Large intestine (tissue), 3 donors: Measurements from ENCODE around the gene PTPRN2. TPM values are rescaled to one million over a fixed set of nuclear protein-coding genes. Genes with fewer than 3 reads are reported as not detected.

Experiments
- DNase-seq, 2 donors: peaks; one replicate each; pipeline versions ENCODE4 v3.0.0 to v3.0.0-alpha.2; 2013
- H3K27ac ChIP-seq: one replicate; pipeline ENCODE4 v1.5.1; 2013; ENCODE audit warnings: low read length
- H3K27me3 ChIP-seq: 2 replicates; pipeline ENCODE4 v1.6.1; 2013; ENCODE audit warnings: low read length; ENCODE audit not compliant: control insufficient read depth, insufficient read depth
- H3K36me3 ChIP-seq: 2 replicates; pipeline ENCODE4 v1.6.1; 2013; ENCODE audit warnings: low read length; ENCODE audit not compliant: control insufficient read depth, insufficient read depth
- H3K4me1 ChIP-seq: one replicate; pipeline ENCODE4 v1.6.1; 2013; ENCODE audit warnings: low read length; ENCODE audit not compliant: control insufficient read depth, insufficient read depth
- H3K4me3 ChIP-seq: one replicate; pipeline ENCODE4 v1.5.1; 2013; ENCODE audit warnings: low read length
- H3K9me3 ChIP-seq: one replicate; pipeline ENCODE4 v1.6.1; 2013; ENCODE audit warnings: mild to moderate bottlenecking, low read depth, low read length, moderate library complexity; ENCODE audit not compliant: control insufficient read depth
- WGBS: methylation state at CpG from one replicate; pipeline ENCODE4 v1.1.5; 2013; ENCODE audit warnings: low lambda C conversion rate; ENCODE audit not compliant: insufficient coverage; 5-methylcytosine and 5-hydroxymethylcytosine counted together
- polyA plus RNA-seq: library from polyadenylated mRNA; unstranded; fragments of 120-200 nt; gene quantifications from one replicate; pipeline ENCODE4 v1.2.1, GENCODE V29; 2013

Gene PTPRN2
- polyA plus RNA-seq, 1 donor: 13.4 TPM

DNA sequence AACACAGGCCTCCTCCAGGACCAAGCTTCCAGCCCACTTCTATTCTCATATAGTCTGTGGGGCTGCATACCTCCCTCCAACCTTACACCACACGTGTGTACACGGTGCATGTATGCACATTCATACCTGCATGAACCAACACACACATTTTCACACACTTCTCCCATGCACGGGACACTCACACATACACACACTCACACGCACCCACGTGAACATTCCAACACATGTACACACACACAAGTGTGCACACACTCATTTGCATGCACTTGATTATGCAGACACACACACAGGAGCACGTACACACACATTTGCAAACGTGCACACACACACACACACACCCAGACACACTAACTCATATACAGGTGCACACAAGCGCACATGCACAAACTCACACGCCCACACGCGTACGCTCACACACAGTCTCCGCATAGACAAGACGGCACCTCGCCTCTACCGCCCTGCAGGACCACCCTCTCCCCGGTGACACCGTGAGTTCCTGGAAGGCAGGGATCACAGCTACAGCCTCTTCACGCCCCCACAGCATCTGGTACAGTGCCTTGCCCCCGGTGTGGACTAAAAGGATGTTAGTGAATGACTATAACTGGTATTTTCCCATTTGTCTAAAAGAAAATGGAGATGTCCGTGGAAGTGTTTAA, 263.8 kb downstream of the PTPRN2 start:
- WGBS: no CpG with 5 or more reads among the region's 21 CpGs
- Histone ChIP-seq H3K36me3 (no peaks in the 10 kb centered on the region), H3K27ac (no peak overlapping the region), H3K4me3 (no peak overlapping the region), H3K9me3 (peaks cover 34% of the 10 kb centered on the region), H3K4me1 (no peaks in the 10 kb centered on the region), H3K27me3 (no peaks in the 10 kb centered on the region)
- no peak for DNase-seq

DNA sequence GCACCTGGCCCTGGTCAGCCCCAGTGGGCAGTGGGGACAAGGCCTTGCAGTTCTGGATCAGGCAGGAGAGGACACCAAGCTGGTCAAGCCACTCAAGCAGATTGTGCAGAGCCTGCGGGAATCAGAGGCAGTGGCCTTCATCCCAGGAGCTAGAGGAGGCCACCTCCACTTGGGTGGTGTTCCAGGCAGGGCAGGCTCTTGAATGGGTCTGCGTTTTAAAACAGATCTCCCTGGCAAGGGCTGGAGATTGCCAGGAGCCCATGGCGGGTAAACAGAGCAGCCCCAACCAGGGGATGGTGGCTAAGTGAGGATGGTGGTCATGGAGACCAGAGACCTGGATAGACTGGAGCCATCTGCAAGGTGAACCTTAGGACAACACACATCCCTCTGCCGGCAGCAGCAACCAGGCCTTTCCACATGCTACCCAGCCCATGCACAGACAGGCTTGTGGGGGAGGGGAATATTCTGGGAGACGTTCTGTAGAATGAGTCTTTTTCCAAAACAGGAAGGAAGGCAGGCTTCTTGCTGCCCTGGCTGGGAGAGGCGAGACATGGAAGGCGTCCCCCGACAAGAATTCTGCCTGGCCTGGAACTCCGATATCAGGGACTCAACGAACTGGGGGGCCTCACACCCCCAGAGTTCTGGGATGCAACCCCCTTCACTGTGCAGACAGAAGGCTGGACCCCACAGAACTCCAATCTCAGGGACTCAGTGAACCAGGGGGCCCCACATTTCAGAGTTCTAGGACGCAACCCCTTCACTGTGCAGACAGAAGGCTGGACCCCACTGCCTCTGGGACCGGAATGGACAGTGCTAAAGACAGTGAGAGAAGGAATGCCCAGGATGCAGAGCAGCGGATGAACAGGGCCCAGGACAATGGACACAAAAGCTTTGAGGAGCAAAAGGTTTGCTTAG, 264.8 kb downstream of the PTPRN2 start:
- no peak for DNase-seq
- no peak overlapping the region for H3K4me3 ChIP-seq
- H3K4me1 ChIP-seq: no peaks in the 10 kb centered on the region
- no peak overlapping the region for H3K27ac ChIP-seq
- peaks cover 2% of the 10 kb centered on the region for H3K27me3 ChIP-seq
- H3K9me3 ChIP-seq: peaks cover 37% of the 10 kb centered on the region
- H3K36me3 ChIP-seq: no peaks in the 10 kb centered on the region
- WGBS: 100% methylated on average over 2 of the region's 13 CpGs

DNA sequence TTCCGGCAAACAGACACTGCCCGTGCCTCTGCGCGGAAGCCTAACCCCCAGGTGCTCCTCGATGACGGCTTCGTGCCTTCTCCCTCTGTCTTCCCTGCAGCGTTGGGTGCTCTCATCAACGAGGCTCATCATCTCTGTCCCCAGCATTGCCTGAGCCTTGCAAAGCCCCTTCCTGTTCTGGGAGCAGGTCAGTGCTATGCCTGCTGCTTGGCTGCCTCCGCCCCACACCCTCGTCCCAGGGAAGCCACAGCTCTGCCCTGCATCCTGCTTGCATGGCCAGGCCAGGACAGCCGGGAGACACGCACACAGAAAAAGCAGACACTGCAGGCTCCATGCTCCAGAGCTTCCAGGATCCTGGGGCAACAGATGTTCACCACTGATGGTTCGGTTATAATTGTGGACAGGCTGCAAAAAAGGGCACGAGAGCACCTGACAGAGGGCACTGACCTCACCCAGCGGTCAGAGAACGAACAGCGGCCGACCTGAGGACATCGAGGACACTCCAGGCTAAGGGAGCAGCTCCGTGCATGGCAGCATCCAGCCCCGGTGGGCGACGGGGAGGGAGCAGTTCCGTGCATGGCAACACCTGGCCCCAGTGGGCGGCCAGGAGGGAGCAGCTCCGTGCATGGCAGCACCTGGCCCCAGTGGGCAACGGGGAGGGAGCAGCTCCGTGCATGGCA, 265.5 kb downstream of the PTPRN2 start:
- Histone ChIP-seq H3K27me3 (peaks cover 2% of the 10 kb centered on the region), H3K27ac (no peak overlapping the region), H3K4me3 (no peak overlapping the region), H3K9me3 (peaks cover 42% of the 10 kb centered on the region), H3K4me1 (no peaks in the 10 kb centered on the region), H3K36me3 (no peaks in the 10 kb centered on the region)
- DNase-seq: no peak
- WGBS: no CpG with 5 or more reads among the region's 29 CpGs

DNA sequence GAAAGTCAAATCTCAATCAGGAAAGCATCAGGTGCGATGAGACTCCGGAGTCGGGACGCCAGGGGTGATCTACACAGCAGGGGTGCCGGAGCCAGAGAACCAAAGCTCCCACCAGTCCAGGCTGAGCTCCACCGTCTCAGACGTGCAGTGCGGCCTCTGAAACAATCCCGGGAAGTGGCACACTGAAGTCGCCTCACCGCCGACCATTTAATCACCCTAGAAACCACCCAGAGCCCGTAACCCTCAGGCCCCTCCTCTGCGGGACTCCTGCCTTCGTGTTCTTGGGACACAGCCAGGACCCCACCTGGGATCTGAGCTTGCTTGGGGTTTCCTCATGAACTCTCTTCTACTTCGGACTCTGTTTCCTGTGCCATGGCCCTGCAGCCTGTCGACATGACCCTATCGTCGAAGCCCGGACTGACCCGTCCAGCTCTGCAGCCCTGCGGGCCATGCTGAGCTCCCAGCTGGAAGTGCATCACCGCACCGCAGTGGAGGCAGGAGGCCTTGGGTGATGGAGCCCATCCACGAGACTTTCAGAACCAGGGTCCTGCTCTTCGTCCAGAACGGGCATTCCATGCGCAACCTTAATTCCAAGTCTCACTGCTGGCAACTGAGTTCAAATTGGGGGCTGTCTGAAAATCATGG, 266.4 kb downstream of the PTPRN2 start:
- Histone ChIP-seq H3K36me3 (no peaks in the 10 kb centered on the region), H3K4me1 (no peaks in the 10 kb centered on the region), H3K27ac (no peak overlapping the region), H3K27me3 (peaks cover 2% of the 10 kb centered on the region), H3K9me3 (peaks cover 48% of the 10 kb centered on the region), H3K4me3 (no peak overlapping the region)
- DNase-seq: no peak
- WGBS: no CpG with 5 or more reads among the region's 28 CpGs

DNA sequence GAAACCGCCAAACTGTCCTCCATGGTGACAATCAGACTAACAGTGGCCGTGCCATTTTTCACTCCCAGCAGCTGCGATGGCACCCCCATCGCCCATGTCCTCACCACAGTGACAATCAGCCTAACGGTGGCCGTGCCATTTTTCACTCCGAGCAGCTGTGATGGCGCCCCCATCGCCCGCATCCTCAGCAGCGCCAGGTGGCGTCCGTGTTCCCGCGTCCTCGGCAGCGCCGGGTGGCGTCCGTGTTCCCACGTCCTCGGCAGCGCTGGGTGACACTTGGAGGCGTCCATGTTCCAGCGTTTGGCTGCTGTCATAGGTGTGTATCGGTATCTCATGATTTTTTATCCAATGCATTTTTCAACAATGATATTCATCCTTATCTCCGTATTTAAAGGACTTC, 267.3 kb downstream of the PTPRN2 start:
- peaks cover 2% of the 10 kb centered on the region for H3K27me3 ChIP-seq
- WGBS: no CpG with 5 or more reads among the region's 27 CpGs
- H3K4me3 ChIP-seq: no peak overlapping the region
- H3K36me3 ChIP-seq: no peaks in the 10 kb centered on the region
- H3K27ac ChIP-seq: no peak overlapping the region
- H3K4me1 ChIP-seq: no peaks in the 10 kb centered on the region
- no peak for DNase-seq
- H3K9me3 ChIP-seq: peaks cover 48% of the 10 kb centered on the region

DNA sequence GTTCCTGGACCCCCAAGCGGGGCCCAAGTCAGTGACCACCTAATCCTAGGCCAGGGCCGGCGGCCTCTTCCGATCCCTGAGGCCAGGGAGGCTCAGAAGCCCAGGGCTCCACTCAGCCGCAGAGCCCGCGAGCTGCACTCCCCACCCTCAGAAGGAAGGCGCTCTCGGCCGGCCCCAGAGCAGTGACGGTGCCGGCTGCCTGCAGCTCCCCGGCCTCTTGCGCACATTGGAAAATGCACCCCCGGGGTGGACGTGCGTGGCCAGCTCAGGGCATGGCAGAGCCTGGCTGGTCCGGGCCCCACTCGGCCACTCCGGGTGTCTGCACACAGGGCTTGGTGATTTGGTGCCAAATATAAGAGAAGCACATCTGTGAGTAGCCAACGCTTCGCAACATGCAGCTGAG, 269.1 kb downstream of the PTPRN2 start:
- H3K4me1 ChIP-seq: no peaks in the 10 kb centered on the region
- peaks cover 52% of the 10 kb centered on the region for H3K9me3 ChIP-seq
- no peak for DNase-seq

DNA sequence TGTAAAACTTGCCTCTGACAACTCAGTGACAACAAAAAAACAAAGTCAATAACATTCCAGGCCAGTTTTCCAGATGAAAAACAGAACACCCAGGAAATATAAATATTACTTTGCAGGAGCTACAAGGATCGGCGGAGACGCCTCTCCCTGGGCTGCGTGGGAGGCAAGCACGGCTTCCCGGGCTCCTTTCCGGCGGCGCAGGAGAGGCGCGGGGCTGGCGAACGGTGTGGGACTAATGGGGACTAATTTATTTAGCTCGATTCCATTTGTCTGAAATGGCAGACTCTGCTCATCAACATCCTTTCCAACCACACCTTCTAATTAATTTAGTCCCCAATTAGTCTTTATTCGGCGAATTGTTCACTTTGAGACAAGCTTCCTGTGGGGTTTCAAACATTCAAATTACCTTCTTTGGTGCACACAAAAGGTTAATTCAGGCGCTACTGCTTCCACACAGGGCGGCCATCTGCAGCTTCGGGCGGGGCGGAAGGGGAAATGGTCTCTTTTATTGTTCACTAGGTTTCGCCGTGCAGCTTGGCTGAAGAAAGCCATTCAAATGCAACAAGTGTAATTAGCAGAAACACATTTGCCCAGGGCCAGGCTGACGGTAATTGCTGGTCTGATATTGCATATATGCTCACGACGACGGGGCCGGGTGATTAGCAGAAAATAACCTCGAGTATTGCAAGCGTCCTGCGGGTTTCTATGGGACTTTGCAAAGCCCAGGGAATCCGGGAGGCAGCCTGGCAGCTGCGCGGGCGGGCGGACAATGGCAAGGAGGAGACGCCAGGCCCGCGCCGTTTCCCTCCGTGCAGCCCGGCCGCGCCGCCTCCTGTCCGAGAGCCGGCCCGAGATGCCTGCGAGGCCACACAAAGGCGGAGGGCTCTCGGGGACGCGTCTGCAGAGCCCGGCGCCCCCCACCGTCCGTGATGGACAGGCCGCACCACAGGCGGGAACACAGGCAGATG, 270.1 kb downstream of the PTPRN2 start:
- peaks cover 57% of the 10 kb centered on the region for H3K9me3 ChIP-seq
- H3K4me3 ChIP-seq: no peak overlapping the region
- no peaks in the 10 kb centered on the region for H3K4me1 ChIP-seq
- DNase-seq: no peak
- peaks cover 2% of the 10 kb centered on the region for H3K27me3 ChIP-seq
- no peak overlapping the region for H3K27ac ChIP-seq
- WGBS: 60% methylated on average over 1 of the region's 59 CpGs
- no peaks in the 10 kb centered on the region for H3K36me3 ChIP-seq

More for the DNA sequence above, 269.1 kb downstream of the PTPRN2 start:
- Histone ChIP-seq H3K36me3 (no peaks in the 10 kb centered on the region), H3K27ac (no peak overlapping the region), H3K4me3 (no peak overlapping the region), H3K27me3 (peaks cover 2% of the 10 kb centered on the region)
- no CpG with 5 or more reads among the region's 22 CpGs for WGBS

DNA sequence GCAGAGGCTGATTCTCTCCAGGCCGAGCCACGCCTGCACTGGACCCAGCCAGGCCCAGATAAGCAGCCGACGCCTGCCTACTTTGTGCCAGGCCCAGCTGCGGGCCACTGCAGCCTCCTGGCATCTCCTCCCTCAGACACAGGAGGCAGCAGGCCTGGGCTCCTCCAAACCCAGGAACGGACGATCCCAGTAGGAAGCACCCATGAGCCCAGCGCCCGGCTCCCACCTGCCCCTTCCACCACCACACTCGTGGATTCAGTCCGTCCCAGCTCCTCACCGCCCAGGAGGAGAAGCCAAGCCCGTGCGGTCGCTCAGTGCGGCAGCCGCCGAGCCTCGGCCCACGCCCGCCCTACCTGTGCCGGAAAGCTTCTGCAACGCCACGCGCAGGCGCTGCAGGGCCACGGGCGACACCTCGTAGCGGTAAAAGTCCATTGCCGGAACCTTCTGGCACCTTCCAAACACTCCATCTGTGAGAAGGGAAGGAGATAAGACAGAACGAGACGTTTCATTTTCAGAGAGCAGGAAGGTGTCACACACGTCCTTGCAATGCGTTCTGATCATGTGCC, 271.1 kb downstream of the PTPRN2 start:
- H3K36me3 ChIP-seq: no peaks in the 10 kb centered on the region
- WGBS: 100% methylated on average over 4 of the region's 35 CpGs
- no peak for DNase-seq
- peaks cover 2% of the 10 kb centered on the region for H3K27me3 ChIP-seq
- no peaks in the 10 kb centered on the region for H3K4me1 ChIP-seq
- H3K27ac ChIP-seq: no peak overlapping the region
- H3K9me3 ChIP-seq: peaks cover 51% of the 10 kb centered on the region
- no peak overlapping the region for H3K4me3 ChIP-seq

DNA sequence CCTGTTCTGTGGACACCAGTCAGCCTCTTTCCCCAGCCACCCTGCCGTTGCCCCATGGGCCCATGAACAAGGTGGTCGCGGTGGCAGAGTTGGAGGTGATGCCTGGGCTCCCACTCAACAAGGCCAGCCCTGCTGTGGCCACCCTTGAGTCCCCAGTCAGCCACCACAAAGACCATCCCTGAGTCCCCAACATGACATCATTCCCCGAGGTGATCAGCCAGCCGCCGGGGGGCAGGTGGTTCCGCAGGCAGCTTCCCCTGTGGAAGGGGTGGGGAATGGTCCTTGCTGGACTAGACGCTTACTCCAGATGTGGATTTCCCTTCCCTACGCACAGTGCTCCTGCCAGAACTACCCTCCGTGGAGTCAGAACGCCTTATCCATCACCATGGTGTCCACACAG, 271.7 kb downstream of the PTPRN2 start:
- H3K27ac ChIP-seq: no peak overlapping the region
- H3K4me3 ChIP-seq: no peak overlapping the region
- H3K27me3 ChIP-seq: peaks cover 2% of the 10 kb centered on the region
- peaks cover 48% of the 10 kb centered on the region for H3K9me3 ChIP-seq
- no CpG with 5 or more reads among the region's 11 CpGs for WGBS
- no peaks in the 10 kb centered on the region for H3K36me3 ChIP-seq
- DNase-seq: no peak
- H3K4me1 ChIP-seq: no peaks in the 10 kb centered on the region
